Left hindlimb (tissue), 1 donor: Measurements from ENCODE around the gene BAK1.
A peak's percentile ranks its signal among the peaks of the same experiment; 100 is the strongest.
"Not testable (repeated sequence)": the region's sequence is repeated elsewhere in the genome, so short reads cannot be mapped to it uniquely, and the experiment has no call there.

Experiments
- DNase-seq: peaks from one replicate; pipeline ENCODE4 v3.0.0-alpha.2; 2018

The BAK1 gene

DNA sequence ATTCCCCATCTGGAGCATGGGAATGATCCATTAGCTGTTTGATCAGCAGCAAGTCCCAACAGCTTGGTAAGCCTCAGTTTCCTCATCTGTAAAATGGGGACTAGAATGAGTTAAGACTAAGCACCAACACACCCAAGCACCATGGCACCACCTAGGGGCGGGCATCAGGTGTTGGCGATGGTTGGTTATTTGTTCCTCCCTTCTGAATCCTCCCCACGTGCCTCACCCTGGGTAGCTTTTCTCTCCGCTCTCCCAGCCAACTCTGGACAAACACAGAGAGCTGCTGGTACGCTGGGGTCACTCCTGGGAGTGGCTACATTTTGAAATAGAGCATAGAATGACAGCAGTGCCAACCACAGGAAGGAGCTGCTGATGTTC is 27.7 kb upstream of the BAK1 start:
- DNase-seq, result no peak

DNA sequence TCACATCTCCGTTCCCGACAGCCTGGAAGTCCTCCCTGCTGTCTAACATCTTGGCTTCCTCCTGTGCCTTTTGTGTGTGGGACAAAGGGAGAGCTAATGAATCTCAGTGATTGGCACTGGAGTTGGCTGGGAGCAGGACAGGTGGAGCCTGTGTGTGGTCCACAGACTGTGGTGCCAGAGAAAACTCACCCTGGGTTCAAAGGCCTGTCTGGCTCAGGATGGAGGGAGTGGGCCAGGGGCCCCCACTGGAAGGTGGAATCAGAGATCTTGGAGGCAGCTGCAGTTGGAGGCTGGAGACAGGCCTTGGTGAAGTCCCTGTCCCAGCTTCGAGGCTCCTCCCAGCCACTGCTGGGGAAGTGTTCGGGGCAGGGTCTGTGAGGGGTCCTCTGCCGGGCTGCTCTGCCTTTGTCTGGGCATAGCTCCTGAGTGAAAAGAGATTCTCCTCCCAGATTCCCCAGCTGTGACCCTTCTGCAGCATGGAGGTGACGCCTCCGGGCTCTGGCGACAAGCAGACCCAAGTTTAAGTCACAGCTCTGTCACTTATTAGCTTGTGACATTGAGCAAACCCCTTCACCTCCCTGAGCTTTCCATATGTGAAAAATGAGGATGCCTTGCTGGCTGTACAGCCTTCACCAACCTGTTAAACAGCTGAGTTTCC is 27.2 kb upstream of the BAK1 start:
- no peak for DNase-seq

DNA sequence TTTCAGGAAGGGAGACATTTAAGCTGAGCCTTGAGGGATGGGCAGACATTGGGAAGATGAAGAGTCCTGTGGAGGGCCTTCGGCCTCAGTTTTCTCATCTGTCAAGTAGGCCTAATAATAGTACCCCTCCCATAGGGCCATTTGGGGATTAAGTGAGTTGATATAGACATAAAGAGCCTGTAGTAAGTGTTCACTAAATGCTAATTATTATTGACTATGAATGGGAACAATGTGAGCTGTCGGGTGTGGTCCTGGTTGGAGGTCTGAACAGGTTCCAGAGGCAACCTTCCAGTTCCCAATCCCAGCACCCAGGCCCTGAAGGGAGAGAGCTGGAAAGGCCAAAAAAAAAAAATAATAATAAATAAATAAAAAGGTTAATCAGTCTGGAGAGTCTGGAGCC is 26.6 kb upstream of the BAK1 start:
- DNase-seq, result no peak

- DNase-seq, result no peak
Measured at GRCh38 chr6:33604941-33605854, 25.1 kb upstream of the BAK1 start.

DNA sequence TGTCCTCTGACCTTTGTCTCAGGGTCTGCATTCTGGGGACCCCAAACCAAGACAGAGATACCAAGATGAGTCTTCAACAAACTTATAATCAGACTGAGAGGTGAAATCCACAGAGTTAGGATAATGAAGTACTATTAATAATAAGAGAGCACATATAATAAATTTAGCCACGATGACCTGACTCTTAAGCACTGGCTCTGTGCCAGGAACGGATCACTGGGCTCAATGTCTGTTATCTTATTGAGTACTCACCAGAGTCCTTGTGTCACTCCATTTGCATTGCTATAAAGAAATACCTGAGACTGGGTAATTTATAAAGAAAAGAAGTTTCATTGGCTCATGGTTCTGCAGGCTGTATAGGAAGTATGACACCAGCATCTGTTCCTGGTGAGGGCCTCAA is 22.1 kb upstream of the BAK1 start:
- DNase-seq, result no peak

- DNase-seq, result no peak
Measured at GRCh38 chr6:33600761-33601160, 20.7 kb upstream of the BAK1 start.

GRCh38 chr6:33599413-33599938 is 19.4 kb upstream of the BAK1 start:
- DNase-seq, result no peak

DNA sequence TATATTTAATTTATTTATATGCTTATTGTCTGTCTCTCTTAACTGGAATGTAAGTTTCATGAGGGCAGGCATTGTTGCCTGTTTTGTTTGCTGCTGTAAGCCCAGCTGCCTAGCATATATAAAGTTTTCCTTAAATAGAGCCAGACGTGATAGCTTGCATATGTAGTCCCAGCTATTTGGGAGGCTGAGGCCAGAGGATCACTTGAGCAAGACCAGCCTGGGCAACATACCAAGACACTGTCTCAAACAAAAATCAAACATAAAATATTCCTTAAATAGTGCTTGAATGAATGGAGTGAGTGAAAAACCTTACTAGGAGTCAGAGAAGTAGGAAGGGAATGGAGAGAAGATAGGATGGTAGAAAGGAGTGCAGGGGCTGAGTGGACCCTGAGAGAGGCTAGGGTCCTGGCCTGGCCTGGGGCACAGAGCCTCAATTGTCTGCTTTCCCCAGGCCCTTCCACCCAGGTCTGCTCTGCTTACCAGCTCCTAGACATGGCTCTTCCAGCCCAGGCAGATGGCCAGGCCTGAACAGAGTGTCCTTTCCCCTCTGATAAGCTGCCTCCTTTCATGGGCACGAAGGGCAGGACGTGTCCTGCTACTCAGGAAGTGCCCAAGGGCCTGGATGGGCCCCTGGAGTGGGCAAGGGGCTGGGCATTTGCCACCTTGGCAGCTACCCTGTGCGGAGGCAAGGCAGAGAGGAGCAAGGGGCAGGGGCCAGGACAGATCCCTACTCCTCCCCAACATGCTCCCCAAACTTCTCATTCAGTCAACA is 17.7 kb upstream of the BAK1 start:
- no peak for DNase-seq

- not testable (repeated sequence) for DNase-seq
Measured at GRCh38 chr6:33596894-33597293, 16.8 kb upstream of the BAK1 start.

GRCh38 chr6:33595001-33595846 is 15.1 kb upstream of the BAK1 start:
- no peak for DNase-seq

DNA sequence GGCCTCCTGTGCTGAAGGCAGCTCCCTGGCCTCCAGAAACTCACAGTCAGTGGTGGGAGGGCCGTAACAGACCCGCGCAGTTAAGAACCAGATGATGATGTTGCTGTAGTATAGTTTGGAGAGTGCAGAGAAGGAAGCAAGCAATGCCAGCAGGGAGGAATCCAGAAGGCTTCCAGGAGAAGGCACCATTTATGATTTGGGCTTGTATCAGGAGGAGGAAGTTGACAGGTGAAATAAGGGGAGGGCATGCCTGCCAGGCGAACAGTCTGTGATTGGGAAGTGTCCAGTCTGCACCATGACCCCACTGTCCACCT is 13.3 kb upstream of the BAK1 start:
- DNase-seq, result no peak

GRCh38 chr6:33592595-33593413 is 12.7 kb upstream of the BAK1 start:
- DNase-seq, result peak; percentile 35

- DNase-seq, result no peak
Measured at GRCh38 chr6:33592280-33592594, 12.2 kb upstream of the BAK1 start.

- no peak for DNase-seq
Measured at GRCh38 chr6:33591424-33592032, 11.5 kb upstream of the BAK1 start.

GRCh38 chr6:33590531-33591198 is 10.6 kb upstream of the BAK1 start:
- no peak for DNase-seq

- DNase-seq, result no peak
Measured at GRCh38 chr6:33589731-33590530, 9.9 kb upstream of the BAK1 start.

DNA sequence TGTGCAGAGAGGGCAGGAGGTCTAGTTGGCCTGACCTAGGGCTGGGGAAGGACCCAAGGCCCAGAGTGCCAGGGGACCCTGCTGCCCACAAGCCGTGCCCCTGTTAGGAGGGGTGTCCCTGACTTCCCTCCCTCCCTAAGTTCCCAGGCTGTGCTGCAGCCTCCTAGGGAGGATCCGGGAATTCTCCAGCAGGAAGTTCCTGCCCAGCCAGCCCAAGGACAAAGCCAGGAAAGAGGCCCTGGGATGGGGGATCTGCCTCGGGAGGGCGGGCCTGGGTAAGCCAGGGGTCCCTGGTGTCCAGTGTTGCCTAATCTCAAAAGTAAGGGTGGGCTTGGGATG is 9.3 kb upstream of the BAK1 start:
- no peak for DNase-seq

GRCh38 chr6:33588894-33589293 is 8.8 kb upstream of the BAK1 start:
- no peak for DNase-seq

DNA sequence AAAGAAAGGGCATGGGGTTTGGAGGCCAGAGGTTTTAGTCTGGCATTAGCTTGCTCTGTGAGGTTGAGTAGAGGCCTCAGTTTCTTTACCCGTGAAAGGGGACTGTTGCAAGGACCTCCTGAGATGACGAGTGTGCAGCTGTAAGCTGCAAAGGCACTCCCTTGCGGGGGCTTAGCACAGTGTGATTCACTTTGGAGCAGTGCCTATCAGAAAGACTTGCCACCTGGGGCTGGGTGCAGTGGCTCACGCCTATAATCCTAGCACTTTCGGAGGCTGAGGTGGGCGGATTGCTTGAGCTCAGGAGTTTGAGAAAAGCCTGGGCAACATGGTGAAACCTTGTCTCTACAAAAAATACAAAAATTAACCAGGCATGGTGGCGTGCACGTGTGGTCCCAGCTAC is 7.5 kb upstream of the BAK1 start:
- no peak for DNase-seq

GRCh38 chr6:33586108-33586640 is 6.1 kb upstream of the BAK1 start:
- DNase-seq, result no peak
